AG10803 (cell line): ENCODE data around the gene CER1.

Experiments used
- DNase-seq: peaks from one replicate; pipeline ENCODE4 v3.0.0; 2010; ENCODE audit warnings: low read depth
- H3K4me3 ChIP-seq: 2 replicates; pipeline ENCODE4 v1.5.1; 2011; ENCODE audit warnings: mild to moderate bottlenecking, low read length, control low read depth
- CTCF ChIP-seq: conservative IDR thresholded peaks from 2 replicates; pipeline ENCODE4 v1.5.1; 2011; ENCODE audit warnings: mild to moderate bottlenecking, low read length, control low read depth, inconsistent platforms

The CER1 gene

DNA sequence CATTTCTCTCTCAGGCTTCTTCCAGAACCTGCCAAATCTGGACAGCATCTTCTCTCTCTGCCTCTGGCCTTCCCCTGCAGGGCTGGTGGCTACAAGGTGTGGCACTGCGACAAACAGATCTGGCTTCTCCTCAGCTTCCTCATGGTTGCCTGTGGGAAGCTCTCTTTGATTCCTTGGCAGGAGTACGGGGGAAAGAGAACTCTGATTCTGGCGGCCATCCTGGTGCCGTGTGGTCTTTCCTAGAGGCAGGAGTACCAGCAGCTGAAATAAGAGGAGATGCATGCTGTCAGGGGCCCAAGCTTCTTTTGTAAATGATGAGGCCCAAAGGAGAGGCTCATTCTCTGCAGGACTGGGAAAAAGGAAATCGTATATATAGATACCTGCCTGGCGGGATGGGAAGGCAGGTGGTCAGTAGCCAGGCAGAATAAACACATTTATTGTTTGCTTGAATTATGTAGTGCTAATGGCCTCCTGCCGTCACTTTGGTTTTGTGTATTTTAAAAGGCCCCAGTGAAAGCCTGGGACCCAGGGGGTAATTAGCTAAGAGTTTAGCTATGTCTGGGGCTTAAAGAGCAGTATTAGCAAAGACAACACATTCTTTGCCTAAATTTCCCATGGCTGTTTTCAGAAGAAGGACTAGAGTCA lies at the start of gene CER1:
CER1 (minus strand) TSS at position 343 of the 645 bp plus-strand sequence; CDS start at position 282, 61 bp downstream.
- TF ChIP-seq CTCF: no peak
- no peak within 1 kb of the TSS for H3K4me3 ChIP-seq
- no peak for DNase-seq

- H3K4me3 ChIP-seq: no peak overlapping the region
- no peak for TF ChIP-seq CTCF
- no peak for DNase-seq
Observed at GRCh38 chr9:14770592-14770991, 48.1 kb upstream of the CER1 start.

DNA sequence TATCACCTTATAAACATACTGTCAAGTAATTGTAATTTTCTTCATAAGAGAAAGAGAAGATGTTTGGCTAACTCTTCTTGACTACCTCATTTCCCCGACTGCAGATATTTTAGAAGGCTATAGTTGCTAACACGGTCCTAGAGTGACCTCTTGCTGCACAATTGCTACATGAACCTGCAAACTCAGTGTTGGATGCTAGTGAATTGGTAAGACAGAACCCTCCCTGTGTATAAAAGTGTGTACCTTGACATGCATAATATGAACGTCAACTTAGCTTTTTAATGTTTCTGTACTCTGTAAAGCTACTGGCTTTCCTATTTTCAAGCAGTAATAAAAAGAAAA lies 46.7 kb upstream of the CER1 start:
- no peak overlapping the region for H3K4me3 ChIP-seq
- peak; percentile 43 for TF ChIP-seq CTCF
- peak; percentile 15 for DNase-seq

- TF ChIP-seq CTCF: peak; percentile 79
- DNase-seq: peak; percentile 60
Observed at GRCh38 chr9:14768405-14769229, 46.1 kb upstream of the CER1 start.

DNA sequence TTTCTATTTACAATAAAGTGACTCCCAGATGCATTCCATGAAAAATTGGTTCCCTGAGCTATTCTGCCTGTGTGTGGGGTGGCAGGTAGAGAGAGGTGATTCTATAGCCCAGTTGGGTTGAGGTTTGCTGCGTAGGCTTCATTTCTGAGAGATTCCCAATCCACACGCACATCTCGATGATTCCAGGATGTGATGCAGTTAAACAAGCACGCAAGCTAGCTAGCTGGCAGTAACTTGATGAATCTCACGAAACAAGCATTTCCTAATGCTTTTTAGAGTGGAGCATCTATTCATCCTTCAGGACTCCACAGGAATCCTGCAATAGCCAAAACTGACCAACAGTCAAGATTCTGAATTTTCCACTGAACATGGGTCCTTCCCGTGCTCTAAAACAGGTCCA lies 43.8 kb upstream of the CER1 start:
- H3K4me3 ChIP-seq: no peak overlapping the region
- no peak; the same call in 1 of the 2 replicates for TF ChIP-seq CTCF
- peak; percentile 83 for DNase-seq

More at GRCh38 chr9:14768405-14769229, 46.1 kb upstream of the CER1 start:
- H3K4me3 ChIP-seq: no peak overlapping the region

GRCh38 chr9:14761584-14761983 lies 39.1 kb upstream of the CER1 start:
- no peak overlapping the region for H3K4me3 ChIP-seq
- no peak for DNase-seq
- no peak for TF ChIP-seq CTCF

DNA sequence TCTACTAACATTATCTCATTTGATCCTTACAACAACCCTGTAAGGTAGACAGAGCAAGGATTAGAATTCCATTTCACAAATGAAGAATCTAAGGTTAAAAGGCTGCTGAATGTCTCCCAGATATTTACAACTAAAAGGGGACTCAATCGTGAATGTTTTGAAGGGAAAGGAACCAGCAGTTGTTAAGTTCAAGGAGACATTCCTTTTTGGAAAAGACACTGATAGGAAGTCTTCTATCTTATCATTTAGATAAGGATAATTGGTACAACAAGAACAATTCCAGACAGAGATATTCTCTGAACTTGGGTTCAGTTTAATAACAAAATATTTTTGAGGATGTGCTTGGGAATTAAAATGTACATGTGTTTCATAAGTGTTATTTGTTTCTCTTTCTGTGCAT lies 37.5 kb upstream of the CER1 start:
- no peak for DNase-seq
- no peak overlapping the region for H3K4me3 ChIP-seq
- no peak for TF ChIP-seq CTCF
